ENCODE data around the gene CTDSPL2.

DNA sequence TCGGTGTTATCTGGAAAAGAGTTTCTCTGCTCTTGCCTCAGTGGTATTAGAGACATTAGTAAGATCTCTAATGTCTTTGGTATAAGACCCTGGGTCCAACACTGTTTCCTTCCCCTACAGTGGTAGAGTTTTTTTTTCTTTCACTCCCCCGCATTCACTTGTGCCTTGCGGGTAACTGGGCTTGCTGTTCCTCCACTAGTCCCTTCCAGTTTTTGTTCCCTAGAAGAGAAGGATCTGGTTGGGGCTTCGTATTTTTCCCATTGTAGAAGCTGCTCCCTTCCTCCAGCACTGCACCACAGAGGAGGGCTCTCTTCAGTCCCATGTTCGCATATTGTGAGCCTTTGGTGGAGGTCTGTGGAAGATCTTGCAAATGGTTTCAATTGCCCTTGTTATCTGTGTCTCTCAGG lies 13.7 kb downstream of the CTDSPL2 start:
- no peak for TF ChIP-seq CREM (IDR thresholded peaks at IDR 0.05; ENCODE audit: low read depth)
- no peak for TF ChIP-seq SMAD5 (IDR thresholded peaks at IDR 0.05; ENCODE audit: low read depth)
- no peak for TF ChIP-seq ETV6 (conservative IDR thresholded peaks at IDR 0.05 in 1 of 2, IDR thresholded peaks at IDR 0.05 in 1 of 2; ENCODE audit: borderline replicate concordance in 1 of 2, low read depth in 1 of 2)
- no peak for TF ChIP-seq BRCA1 (IDR thresholded peaks at IDR 0.05; ENCODE audit: low read depth, low read length)
- TF ChIP-seq, protein P1, sequence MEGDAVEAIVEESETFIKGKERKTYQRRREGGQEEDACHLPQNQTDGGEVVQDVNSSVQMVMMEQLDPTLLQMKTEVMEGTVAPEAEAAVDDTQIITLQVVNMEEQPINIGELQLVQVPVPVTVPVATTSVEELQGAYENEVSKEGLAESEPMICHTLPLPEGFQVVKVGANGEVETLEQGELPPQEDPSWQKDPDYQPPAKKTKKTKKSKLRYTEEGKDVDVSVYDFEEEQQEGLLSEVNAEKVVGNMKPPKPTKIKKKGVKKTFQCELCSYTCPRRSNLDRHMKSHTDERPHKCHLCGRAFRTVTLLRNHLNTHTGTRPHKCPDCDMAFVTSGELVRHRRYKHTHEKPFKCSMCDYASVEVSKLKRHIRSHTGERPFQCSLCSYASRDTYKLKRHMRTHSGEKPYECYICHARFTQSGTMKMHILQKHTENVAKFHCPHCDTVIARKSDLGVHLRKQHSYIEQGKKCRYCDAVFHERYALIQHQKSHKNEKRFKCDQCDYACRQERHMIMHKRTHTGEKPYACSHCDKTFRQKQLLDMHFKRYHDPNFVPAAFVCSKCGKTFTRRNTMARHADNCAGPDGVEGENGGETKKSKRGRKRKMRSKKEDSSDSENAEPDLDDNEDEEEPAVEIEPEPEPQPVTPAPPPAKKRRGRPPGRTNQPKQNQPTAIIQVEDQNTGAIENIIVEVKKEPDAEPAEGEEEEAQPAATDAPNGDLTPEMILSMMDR (IDR thresholded peaks at IDR 0.05 in 2 of 3, conservative IDR thresholded peaks at IDR 0.05 in 1 of 3; ENCODE audit: control insufficient read depth in 2 of 3, extremely low read depth in 1 of 3, insufficient read depth in 1 of 3, low read depth in 3 of 3, low read length in 3 of 3), result no peak
- TF ChIP-seq, protein P2, sequence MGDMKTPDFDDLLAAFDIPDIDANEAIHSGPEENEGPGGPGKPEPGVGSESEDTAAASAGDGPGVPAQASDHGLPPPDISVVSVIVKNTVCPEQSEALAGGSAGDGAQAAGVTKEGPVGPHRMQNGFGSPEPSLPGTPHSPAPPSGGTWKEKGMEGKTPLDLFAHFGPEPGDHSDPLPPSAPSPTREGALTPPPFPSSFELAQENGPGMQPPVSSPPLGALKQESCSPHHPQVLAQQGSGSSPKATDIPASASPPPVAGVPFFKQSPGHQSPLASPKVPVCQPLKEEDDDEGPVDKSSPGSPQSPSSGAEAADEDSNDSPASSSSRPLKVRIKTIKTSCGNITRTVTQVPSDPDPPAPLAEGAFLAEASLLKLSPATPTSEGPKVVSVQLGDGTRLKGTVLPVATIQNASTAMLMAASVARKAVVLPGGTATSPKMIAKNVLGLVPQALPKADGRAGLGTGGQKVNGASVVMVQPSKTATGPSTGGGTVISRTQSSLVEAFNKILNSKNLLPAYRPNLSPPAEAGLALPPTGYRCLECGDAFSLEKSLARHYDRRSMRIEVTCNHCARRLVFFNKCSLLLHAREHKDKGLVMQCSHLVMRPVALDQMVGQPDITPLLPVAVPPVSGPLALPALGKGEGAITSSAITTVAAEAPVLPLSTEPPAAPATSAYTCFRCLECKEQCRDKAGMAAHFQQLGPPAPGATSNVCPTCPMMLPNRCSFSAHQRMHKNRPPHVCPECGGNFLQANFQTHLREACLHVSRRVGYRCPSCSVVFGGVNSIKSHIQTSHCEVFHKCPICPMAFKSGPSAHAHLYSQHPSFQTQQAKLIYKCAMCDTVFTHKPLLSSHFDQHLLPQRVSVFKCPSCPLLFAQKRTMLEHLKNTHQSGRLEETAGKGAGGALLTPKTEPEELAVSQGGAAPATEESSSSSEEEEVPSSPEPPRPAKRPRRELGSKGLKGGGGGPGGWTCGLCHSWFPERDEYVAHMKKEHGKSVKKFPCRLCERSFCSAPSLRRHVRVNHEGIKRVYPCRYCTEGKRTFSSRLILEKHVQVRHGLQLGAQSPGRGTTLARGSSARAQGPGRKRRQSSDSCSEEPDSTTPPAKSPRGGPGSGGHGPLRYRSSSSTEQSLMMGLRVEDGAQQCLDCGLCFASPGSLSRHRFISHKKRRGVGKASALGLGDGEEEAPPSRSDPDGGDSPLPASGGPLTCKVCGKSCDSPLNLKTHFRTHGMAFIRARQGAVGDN (IDR thresholded peaks at IDR 0.05), result no peak
- TF ChIP-seq CHD4 (IDR thresholded peaks at IDR 0.05), result no peak
- TF ChIP-seq, protein P3, sequence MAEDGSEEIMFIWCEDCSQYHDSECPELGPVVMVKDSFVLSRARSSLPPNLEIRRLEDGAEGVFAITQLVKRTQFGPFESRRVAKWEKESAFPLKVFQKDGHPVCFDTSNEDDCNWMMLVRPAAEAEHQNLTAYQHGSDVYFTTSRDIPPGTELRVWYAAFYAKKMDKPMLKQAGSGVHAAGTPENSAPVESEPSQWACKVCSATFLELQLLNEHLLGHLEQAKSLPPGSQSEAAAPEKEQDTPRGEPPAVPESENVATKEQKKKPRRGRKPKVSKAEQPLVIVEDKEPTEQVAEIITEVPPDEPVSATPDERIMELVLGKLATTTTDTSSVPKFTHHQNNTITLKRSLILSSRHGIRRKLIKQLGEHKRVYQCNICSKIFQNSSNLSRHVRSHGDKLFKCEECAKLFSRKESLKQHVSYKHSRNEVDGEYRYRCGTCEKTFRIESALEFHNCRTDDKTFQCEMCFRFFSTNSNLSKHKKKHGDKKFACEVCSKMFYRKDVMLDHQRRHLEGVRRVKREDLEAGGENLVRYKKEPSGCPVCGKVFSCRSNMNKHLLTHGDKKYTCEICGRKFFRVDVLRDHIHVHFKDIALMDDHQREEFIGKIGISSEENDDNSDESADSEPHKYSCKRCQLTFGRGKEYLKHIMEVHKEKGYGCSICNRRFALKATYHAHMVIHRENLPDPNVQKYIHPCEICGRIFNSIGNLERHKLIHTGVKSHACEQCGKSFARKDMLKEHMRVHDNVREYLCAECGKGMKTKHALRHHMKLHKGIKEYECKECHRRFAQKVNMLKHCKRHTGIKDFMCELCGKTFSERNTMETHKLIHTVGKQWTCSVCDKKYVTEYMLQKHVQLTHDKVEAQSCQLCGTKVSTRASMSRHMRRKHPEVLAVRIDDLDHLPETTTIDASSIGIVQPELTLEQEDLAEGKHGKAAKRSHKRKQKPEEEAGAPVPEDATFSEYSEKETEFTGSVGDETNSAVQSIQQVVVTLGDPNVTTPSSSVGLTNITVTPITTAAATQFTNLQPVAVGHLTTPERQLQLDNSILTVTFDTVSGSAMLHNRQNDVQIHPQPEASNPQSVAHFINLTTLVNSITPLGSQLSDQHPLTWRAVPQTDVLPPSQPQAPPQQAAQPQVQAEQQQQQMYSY (CRISPR knock-in tag; IDR thresholded peaks at IDR 0.05), result no peak
- TF ChIP-seq, protein P4, sequence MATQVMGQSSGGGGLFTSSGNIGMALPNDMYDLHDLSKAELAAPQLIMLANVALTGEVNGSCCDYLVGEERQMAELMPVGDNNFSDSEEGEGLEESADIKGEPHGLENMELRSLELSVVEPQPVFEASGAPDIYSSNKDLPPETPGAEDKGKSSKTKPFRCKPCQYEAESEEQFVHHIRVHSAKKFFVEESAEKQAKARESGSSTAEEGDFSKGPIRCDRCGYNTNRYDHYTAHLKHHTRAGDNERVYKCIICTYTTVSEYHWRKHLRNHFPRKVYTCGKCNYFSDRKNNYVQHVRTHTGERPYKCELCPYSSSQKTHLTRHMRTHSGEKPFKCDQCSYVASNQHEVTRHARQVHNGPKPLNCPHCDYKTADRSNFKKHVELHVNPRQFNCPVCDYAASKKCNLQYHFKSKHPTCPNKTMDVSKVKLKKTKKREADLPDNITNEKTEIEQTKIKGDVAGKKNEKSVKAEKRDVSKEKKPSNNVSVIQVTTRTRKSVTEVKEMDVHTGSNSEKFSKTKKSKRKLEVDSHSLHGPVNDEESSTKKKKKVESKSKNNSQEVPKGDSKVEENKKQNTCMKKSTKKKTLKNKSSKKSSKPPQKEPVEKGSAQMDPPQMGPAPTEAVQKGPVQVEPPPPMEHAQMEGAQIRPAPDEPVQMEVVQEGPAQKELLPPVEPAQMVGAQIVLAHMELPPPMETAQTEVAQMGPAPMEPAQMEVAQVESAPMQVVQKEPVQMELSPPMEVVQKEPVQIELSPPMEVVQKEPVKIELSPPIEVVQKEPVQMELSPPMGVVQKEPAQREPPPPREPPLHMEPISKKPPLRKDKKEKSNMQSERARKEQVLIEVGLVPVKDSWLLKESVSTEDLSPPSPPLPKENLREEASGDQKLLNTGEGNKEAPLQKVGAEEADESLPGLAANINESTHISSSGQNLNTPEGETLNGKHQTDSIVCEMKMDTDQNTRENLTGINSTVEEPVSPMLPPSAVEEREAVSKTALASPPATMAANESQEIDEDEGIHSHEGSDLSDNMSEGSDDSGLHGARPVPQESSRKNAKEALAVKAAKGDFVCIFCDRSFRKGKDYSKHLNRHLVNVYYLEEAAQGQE (IDR thresholded peaks at IDR 0.05; ENCODE audit: low read depth, low read length), result no peak
- no peak for TF ChIP-seq RAD21 (IDR thresholded peaks at IDR 0.05; ENCODE audit: insufficient read depth, low read depth, low read length)

Measured in GM12878 (cell line).